GM12878 (cell line): ENCODE data around the gene HOXB2. TPM values are rescaled to one million over a fixed set of nuclear protein-coding genes. Genes with fewer than 3 reads are reported as not detected.

Experiments
- ATAC-seq: fragments of 200-7000 bp; cut with Tn5 transposase; 3 replicates; pipeline ENCODE4 v1.9.1; 2020; ENCODE audit warnings: mild to moderate bottlenecking, moderate library complexity
- BruUV-seq: library from RNA; stranded (reverse); fragments of 400-500 nt; replicated peaks from 2 replicates; lab custom pipeline; 2021; lab: Mats Ljungman, UMichigan
- CTCF ChIA-PET: fragments of 300-600 bp; sonication (Branson Sonifier 250); formaldehyde crosslinking; extraction: SDS; loops from one replicate; lab custom pipeline; 2021; ENCODE audit warnings: inconsistent platforms; lab: Yijun Ruan, JAX
- POLR2A ChIA-PET: fragments of 350-600 bp; formaldehyde crosslinking; extraction: SDS; loops from one replicate; lab custom pipeline; 2021; ENCODE audit warnings: inconsistent platforms; lab: Charles Lee
- RAD21 ChIA-PET: fragments of 300-600 bp; sonication (Branson Sonifier 250); formaldehyde crosslinking; loops from one replicate; lab custom pipeline; 2023; ENCODE audit warnings: antibody characterized with exemption; ENCODE audit not compliant: unreplicated experiment; lab: Charles Lee
- SMC1A ChIA-PET: fragments of 300-600 bp; sonication (Branson Sonifier 250); formaldehyde crosslinking; loops from one replicate; lab custom pipeline; 2023; ENCODE audit not compliant: unreplicated experiment, uncharacterized antibody; lab: Charles Lee
- DNase-seq: peaks from one replicate; pipeline ENCODE4 v3.0.0-alpha.2; 2011; ENCODE audit warnings: low read depth, low spot score
- FAIRE-seq: peaks from 3 replicates; lab custom pipeline; 2011; peaks lifted over from hg19 to GRCh38; lab: Jason Lieb, UNC
- H2AFZ ChIP-seq: 2 replicates; pipeline ENCODE4 v1.6.0; 2011; ENCODE audit warnings: low read depth, low read length, control low read depth; ENCODE audit not compliant: control insufficient read depth
- H3K27ac ChIP-seq: 2 replicates; pipeline ENCODE4 v1.5.1; 2011; ENCODE audit warnings: control low read depth; ENCODE audit not compliant: control insufficient read depth, insufficient read depth
- H3K27me3 ChIP-seq, 2 experiments: replicated peaks in 1 of 2; 2 replicates each; pipeline versions ENCODE4 v1.6.0 to v1.6.1; 2011; ENCODE audit warnings: low read length in 1 of 2; ENCODE audit not compliant: control insufficient read depth in 2 of 2, insufficient read depth in 2 of 2
- H3K36me3 ChIP-seq, 2 experiments: 2 replicates each; pipeline ENCODE4 v1.5.1; 2011; ENCODE audit warnings: low read length in 1 of 2; ENCODE audit not compliant: control insufficient read depth in 2 of 2, insufficient read depth in 2 of 2
- H3K4me1 ChIP-seq: 2 replicates; pipeline ENCODE4 v1.6.1; 2011; ENCODE audit warnings: mild to moderate bottlenecking, low read length, moderate library complexity, mixed read lengths; ENCODE audit not compliant: control insufficient read depth, insufficient read depth
- H3K4me2 ChIP-seq: 2 replicates; pipeline ENCODE4 v1.6.0; 2011; ENCODE audit warnings: control low read depth; ENCODE audit not compliant: control insufficient read depth, insufficient read depth
- H3K4me3 ChIP-seq: fragments of 200-600 bp; sonication (generic); 2 replicates; pipeline ENCODE4 v1.5.1; 2016
- H3K79me2 ChIP-seq: 2 replicates; pipeline ENCODE4 v1.6.0; 2011; ENCODE audit warnings: low read length; ENCODE audit not compliant: control insufficient read depth, insufficient read depth
- H3K9ac ChIP-seq: 2 replicates; pipeline ENCODE4 v1.8.0; 2011; ENCODE audit warnings: low read length, control low read depth, mixed read lengths; ENCODE audit not compliant: control insufficient read depth, insufficient read depth
- H3K9me3 ChIP-seq: replicated peaks from 3 replicates; pipeline ENCODE4 v1.5.1; 2011; ENCODE audit warnings: mild to moderate bottlenecking, low read length; ENCODE audit not compliant: control insufficient read depth, insufficient read depth
- H4K20me1 ChIP-seq: 2 replicates; pipeline ENCODE4 v1.6.0; 2011; ENCODE audit not compliant: control insufficient read depth, insufficient read depth
- DPF2 ChIP-seq: fragments of 450-650 bp; IDR thresholded peaks from 2 replicates; pipeline ENCODE4 v1.6.1; 2017; ENCODE audit warnings: mild to moderate bottlenecking
- MTA2 ChIP-seq: fragments of 450-650 bp; IDR thresholded peaks from 2 replicates; pipeline ENCODE4 v1.6.1; 2016; ENCODE audit warnings: low read depth, mild to moderate bottlenecking, moderate library complexity
- MTA3 ChIP-seq: IDR thresholded peaks from 2 replicates; pipeline ENCODE4 v1.6.1; 2012; ENCODE audit warnings: low read length, inconsistent platforms, borderline replicate concordance
- SIN3A ChIP-seq: IDR thresholded peaks from 2 replicates; pipeline ENCODE4 v1.6.1; 2012; ENCODE audit warnings: low read depth, low read length, improper control_type of control experiment
- STAT3 ChIP-seq: IDR thresholded peaks from 2 replicates; pipeline ENCODE4 v1.6.1; 2011; ENCODE audit warnings: low read depth, low read length, improper control_type of control experiment
- WGBS: methylation state at CpG from one replicate; pipeline ENCODE4 v1.1.6; 2016; ENCODE audit warnings: low lambda C conversion rate; ENCODE audit not compliant: insufficient replicate concordance, insufficient coverage; ENCODE audit errors: missing lambda C conversion rate; 5-methylcytosine and 5-hydroxymethylcytosine counted together
- in situ Hi-C: fragments of 300-500 bp; cut with MboI; formaldehyde crosslinking; loops from 9 replicates; pipeline ENCODE4 v1.14.3; 2018; ENCODE audit warnings: mixed read lengths
- intact Hi-C: fragments of 100-400 bp; cut with micrococcal nuclease; formaldehyde crosslinking; loops from one replicate; pipeline ENCODE4 v1.14.2; 2022; ENCODE audit not compliant: unreplicated experiment
- polyA plus RNA-seq, 11 experiments: library from polyadenylated mRNA; depleted of rRNA in 4 of 11; unstranded in 6 of 11; stranded (reverse) in 5 of 11; fragments of >200 nt; fragmentation: Nextera tagmentation in 4 of 11; fragmentation: Illumina TruSeq in 1 of 11; extraction: Ambion mirVana in 4 of 11; extraction: Trizol in 1 of 11; gene quantifications; 1 replicate in 1 of 11; 2 replicates in 10 of 11; pipeline versions ENCODE4 v1.2.1 to v1.2.3, GENCODE V29; 2011 to 2016; ENCODE audit warnings: inconsistent platforms in 2 of 11, missing spikeins in 2 of 11, low read depth in 1 of 11
- total RNA-seq, 4 experiments: library from RNA; depleted of rRNA in 3 of 4; stranded (reverse); fragments of >200 nt in 3 of 4; fragmentation: Illumina TruSeq in 1 of 4; extraction: Trizol in 1 of 4; gene quantifications; 2 replicates each; pipeline versions ENCODE4 v1.2.1 to v1.2.3, GENCODE V29; 2013 to 2021
- TF ChIP-seq, protein P1 (sequence below): fragments of 450-650 bp; IDR thresholded peaks from 2 replicates; pipeline ENCODE4 v1.6.1; 2016; ENCODE audit warnings: mild to moderate bottlenecking

HOXB2 gene
- total and polyA plus RNA-seq, 10 of the 15 experiments (the other 5 are each of a cell fraction or from before 2014, with no cell fraction given), result 0.16 to 8.8 (median 2.3) TPM

DNA sequence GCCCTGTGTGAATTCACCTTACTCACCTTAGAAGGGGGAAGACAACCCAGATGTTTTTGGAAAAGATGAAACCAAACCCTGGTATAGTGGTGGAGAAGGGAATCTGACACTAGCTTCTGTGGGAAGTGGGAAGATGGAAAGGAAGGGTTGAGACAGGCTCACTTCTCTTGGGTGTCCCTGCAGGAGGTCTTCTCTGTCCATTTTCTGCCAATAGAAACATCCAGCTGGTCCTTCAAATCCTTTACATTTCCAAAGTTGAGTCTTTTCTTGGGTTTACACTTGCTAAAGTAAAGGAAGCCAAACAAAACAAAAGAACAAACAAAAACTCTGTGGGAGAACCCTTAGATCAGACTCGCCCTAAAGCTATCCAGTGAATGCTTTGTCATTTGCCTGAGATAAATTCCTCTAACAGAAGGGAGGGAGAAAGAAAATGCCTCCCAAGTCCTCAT lies 24.3 kb downstream of the HOXB2 start:
- DNase-seq (no peak), FAIRE-seq (no peak), ATAC-seq (no peak)
- in situ Hi-C loops (no loop called here), intact Hi-C loops (no loop called here)
- Histone ChIP-seq H3K9ac (no peak overlapping the region), H4K20me1 (no peaks in the 10 kb centered on the region), H2AFZ (no peak overlapping the region), H3K4me3 (no peak overlapping the region), H3K9me3 (no peaks in the 10 kb centered on the region), H3K79me2 (no peaks in the 10 kb centered on the region), H3K4me1 (peaks cover 14% of the 10 kb centered on the region), H3K27me3 (0 out of 4 replicates have a peak, but pooled peaks cover 0 to 3% of the 10 kb centered on the region in 2 experiments), H3K27ac (no peak overlapping the region), H3K36me3 (no peaks in the 10 kb centered on the region), H3K4me2 (no peak overlapping the region)
- BruUV-seq, result no TSS peak
- ChIA-PET RAD21 (interaction anchor here (0.7 kb wide), 1 partner anchor 29 kb away, joined by 3 read pairs; no protein-coding TSS in a partner anchor), POLR2A (interaction anchor here (0.7 kb wide), 1 partner anchor 139 kb away, joined by 5 read pairs; no protein-coding TSS in a partner anchor), SMC1A (interaction anchor here (0.9 to 1.4 kb wide), 3 partner anchors 15 to 26 kb away, joined by 3 to 4 read pairs (median 3); no protein-coding TSS in a partner anchor), CTCF (interaction anchor here (0.8 to 1.2 kb wide), 2 partner anchors 9 to 13 kb away, joined by 3 to 4 read pairs; no protein-coding TSS in a partner anchor)
- WGBS, result 23% methylated on average over 1 of the region's 1 CpG
- TF ChIP-seq DPF2, result no peak
- TF ChIP-seq, protein P1, sequence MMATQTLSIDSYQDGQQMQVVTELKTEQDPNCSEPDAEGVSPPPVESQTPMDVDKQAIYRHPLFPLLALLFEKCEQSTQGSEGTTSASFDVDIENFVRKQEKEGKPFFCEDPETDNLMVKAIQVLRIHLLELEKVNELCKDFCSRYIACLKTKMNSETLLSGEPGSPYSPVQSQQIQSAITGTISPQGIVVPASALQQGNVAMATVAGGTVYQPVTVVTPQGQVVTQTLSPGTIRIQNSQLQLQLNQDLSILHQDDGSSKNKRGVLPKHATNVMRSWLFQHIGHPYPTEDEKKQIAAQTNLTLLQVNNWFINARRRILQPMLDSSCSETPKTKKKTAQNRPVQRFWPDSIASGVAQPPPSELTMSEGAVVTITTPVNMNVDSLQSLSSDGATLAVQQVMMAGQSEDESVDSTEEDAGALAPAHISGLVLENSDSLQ, result no peak
- TF ChIP-seq MTA3, result no peak
- TF ChIP-seq STAT3, result no peak
- TF ChIP-seq SIN3A, result no peak
- no peak for TF ChIP-seq MTA2
